Measurements from ENCODE around the gene SLC25A22. TPM values are rescaled to one million over a fixed set of nuclear protein-coding genes. Genes with fewer than 3 reads are reported as not detected.

The SLC25A22 gene
- total RNA-seq, 1 experiment from 2014 or later: 24.6 TPM

DNA sequence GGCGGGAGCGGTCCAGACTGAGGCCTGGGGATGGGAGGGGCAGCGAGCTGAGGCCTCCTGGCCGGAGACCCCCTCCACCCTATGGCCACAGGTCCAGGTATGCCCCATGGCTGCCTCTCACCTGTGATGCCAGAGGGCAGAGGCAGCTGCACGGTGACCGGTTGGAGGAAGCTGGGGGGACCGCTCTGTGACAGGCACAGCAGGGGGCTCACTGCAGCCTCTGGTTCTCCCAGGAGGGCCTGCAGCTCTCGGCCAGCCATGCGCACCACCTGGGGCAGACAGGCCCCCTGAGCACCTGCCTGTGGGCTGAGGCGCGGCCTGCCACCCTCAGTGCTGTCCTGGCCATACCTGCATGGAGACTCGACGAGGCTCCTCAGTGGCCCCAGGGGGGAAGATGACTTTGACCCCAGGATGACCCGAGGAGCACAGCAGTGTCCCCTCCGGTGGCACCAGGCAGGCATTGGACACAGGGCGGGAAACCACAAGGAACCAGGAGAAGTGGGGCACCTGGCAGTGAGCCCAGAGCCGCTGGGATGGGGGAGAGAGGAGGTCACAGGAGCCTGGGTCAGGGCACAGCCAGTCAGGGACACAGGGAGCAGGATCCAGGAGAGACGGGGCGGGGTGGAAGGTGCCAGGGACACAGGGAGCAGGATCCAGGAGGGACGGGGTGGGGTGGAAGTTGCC, 3.2 kb upstream of the SLC25A22 start:
- no peak overlapping the region for H2AFZ ChIP-seq
- no peaks in the 10 kb centered on the region for H3K9me2 ChIP-seq (ENCODE audit: insufficient read depth)
- H3K79me2 ChIP-seq (ENCODE audit: low read depth): no peaks in the 10 kb centered on the region
- no peaks in the 10 kb centered on the region for H3K27me3 ChIP-seq (ENCODE audit: insufficient read depth, low read depth)
- H3K4me1 ChIP-seq (replicated peaks; ENCODE audit: insufficient read depth): peaks cover 8% of the 10 kb centered on the region
- intact Hi-C loops (cut with micrococcal nuclease; ENCODE audit: unreplicated experiment): no loop called here
- ChIA-PET POLR2A (ENCODE audit: unreplicated experiment) (no interaction called here), CTCF (no interaction called here)
- no TSS peak for BruUV-seq (replicated peaks)
- H3F3A ChIP-seq (ENCODE audit: insufficient read depth, low read depth): peaks cover 3% of the 10 kb centered on the region; the same call in 1 of the 2 replicates
- H4K20me1 ChIP-seq (ENCODE audit: insufficient read depth): no peaks in the 10 kb centered on the region
- H3K27ac ChIP-seq: no peak overlapping the region
- peak in 1 of 2 experiments; percentile 22 for DNase-seq
- H3K4me2 ChIP-seq: no peak overlapping the region
- H3K9me3 ChIP-seq (ENCODE audit: insufficient read depth, low read depth): no peaks in the 10 kb centered on the region
- TF ChIP-seq EZH2 (IDR thresholded peaks at IDR 0.05; ENCODE audit: low read depth): no peak
- TF ChIP-seq, protein P1, sequence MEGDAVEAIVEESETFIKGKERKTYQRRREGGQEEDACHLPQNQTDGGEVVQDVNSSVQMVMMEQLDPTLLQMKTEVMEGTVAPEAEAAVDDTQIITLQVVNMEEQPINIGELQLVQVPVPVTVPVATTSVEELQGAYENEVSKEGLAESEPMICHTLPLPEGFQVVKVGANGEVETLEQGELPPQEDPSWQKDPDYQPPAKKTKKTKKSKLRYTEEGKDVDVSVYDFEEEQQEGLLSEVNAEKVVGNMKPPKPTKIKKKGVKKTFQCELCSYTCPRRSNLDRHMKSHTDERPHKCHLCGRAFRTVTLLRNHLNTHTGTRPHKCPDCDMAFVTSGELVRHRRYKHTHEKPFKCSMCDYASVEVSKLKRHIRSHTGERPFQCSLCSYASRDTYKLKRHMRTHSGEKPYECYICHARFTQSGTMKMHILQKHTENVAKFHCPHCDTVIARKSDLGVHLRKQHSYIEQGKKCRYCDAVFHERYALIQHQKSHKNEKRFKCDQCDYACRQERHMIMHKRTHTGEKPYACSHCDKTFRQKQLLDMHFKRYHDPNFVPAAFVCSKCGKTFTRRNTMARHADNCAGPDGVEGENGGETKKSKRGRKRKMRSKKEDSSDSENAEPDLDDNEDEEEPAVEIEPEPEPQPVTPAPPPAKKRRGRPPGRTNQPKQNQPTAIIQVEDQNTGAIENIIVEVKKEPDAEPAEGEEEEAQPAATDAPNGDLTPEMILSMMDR (conservative IDR thresholded peaks at IDR 0.05): no peak
- no peaks in the 10 kb centered on the region for H3K36me3 ChIP-seq (ENCODE audit: low read depth)
- no peak overlapping the region for H3K4me3 ChIP-seq

DNA sequence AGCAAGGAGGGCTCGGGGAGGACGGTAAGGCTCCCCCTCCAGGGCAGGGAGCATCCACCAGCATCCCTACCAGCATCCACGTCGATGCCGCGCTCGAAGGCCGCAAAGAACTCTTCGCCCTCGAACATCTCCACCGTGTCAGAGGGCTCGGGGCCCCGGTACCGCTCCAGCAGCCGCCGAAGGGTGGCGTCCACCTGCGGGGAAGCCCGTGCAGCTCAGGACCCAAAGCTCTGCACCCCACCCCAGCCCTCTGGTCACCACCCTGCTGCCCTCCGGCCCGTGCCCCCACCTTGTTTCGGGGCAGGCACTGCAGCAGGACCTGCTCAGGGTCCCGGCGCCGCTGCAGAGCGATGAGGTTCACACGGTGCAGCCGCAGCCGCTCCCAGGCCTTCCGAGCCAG, 2.4 kb upstream of the SLC25A22 start:
- Histone ChIP-seq H3K79me2 (ENCODE audit: low read depth) (no peaks in the 10 kb centered on the region), H3F3A (ENCODE audit: insufficient read depth, low read depth) (peaks cover 3% of the 10 kb centered on the region; the same call in 1 of the 2 replicates), H3K9me3 (ENCODE audit: insufficient read depth, low read depth) (no peaks in the 10 kb centered on the region), H3K36me3 (ENCODE audit: low read depth) (no peaks in the 10 kb centered on the region), H3K4me3 (no peak overlapping the region), H3K4me1 (replicated peaks; ENCODE audit: insufficient read depth) (peaks cover 8% of the 10 kb centered on the region), H3K27ac (no peak overlapping the region), H3K9me2 (ENCODE audit: insufficient read depth) (no peaks in the 10 kb centered on the region), H3K27me3 (ENCODE audit: insufficient read depth, low read depth) (no peaks in the 10 kb centered on the region), H4K20me1 (ENCODE audit: insufficient read depth) (no peaks in the 10 kb centered on the region), H2AFZ (no peak overlapping the region), H3K4me2 (no peak overlapping the region)
- CTCF ChIA-PET: no interaction called here
- TF ChIP-seq EZH2 (IDR thresholded peaks at IDR 0.05; ENCODE audit: low read depth): no peak
- TF ChIP-seq, protein P1 (conservative IDR thresholded peaks at IDR 0.05): no peak
- POLR2A ChIA-PET (ENCODE audit: unreplicated experiment): no interaction called here
- intact Hi-C loops (cut with micrococcal nuclease; ENCODE audit: unreplicated experiment): no loop called here
- no peak for DNase-seq
- no TSS peak for BruUV-seq (replicated peaks)

DNA sequence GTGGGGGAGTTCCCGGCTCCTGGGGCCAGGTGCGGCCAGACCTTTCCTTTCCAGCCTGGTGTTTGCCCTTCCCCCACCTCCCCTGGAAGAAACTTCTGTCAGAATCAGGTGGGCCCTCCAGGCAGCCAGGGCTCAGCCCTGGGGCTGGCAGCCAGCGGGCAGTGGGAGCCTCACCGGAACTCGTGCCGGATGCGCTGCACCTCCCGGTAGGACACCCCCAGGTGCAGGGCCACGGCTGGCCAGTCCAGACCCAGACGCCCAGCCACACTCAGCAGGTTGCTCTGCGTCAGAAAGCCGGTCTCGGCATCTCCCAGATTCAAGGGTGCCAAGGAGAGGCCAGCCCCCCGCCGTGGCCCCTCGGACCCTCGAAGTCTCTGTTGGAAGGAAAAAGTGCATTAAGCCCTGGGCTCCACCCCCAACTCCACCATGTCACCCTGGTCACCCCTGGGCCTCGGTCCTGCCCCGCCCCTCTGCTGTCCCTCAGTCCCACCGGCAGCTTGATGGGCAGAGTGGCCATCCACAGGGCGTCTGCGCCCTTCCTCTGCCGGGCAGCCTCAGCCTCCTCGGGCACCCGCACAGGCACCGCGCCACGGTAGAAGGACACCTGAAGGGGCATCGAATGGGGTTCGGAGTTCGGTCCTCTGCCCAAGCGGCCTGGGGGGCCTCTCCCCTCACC, 1.7 kb upstream of the SLC25A22 start:
- Histone ChIP-seq H3K27me3 (ENCODE audit: insufficient read depth, low read depth) (no peaks in the 10 kb centered on the region), H3K79me2 (ENCODE audit: low read depth) (no peaks in the 10 kb centered on the region), H3F3A (ENCODE audit: insufficient read depth, low read depth) (peaks cover 3% of the 10 kb centered on the region; the same call in 1 of the 2 replicates), H3K9me2 (ENCODE audit: insufficient read depth) (no peaks in the 10 kb centered on the region), H4K20me1 (ENCODE audit: insufficient read depth) (no peaks in the 10 kb centered on the region), H2AFZ (no peak overlapping the region), H3K4me1 (replicated peaks; ENCODE audit: insufficient read depth) (peaks cover 8% of the 10 kb centered on the region), H3K9me3 (ENCODE audit: insufficient read depth, low read depth) (no peaks in the 10 kb centered on the region), H3K36me3 (ENCODE audit: low read depth) (no peaks in the 10 kb centered on the region), H3K4me3 (no peak overlapping the region), H3K4me2 (no peak overlapping the region), H3K27ac (no peak overlapping the region)
- ChIA-PET CTCF (no interaction called here), POLR2A (ENCODE audit: unreplicated experiment) (no interaction called here)
- intact Hi-C loops (cut with micrococcal nuclease; ENCODE audit: unreplicated experiment): loop anchor here (5.0 kb wide), 1 partner anchor 52 kb away; the partner anchor contains the start of gene TALDO1
- TF ChIP-seq, protein P1 (conservative IDR thresholded peaks at IDR 0.05): no peak
- no peak for TF ChIP-seq EZH2 (IDR thresholded peaks at IDR 0.05; ENCODE audit: low read depth)
- peak in 1 of 2 experiments; percentile 30 for DNase-seq
- BruUV-seq (replicated peaks): no TSS peak
